Osteoblast (primary cell): ENCODE results near the gene DDX1. TPM values are rescaled to one million over a fixed set of nuclear protein-coding genes. Genes with fewer than 3 reads are reported as not detected.
A peak's percentile ranks its signal among the peaks of the same experiment; 100 is the strongest.

Experiments
- DNase-seq: peaks from one replicate; pipeline ENCODE4 v3.0.0; 2011; ENCODE audit warnings: low spot score, mixed read lengths; ENCODE audit not compliant: insufficient read length; ENCODE audit errors: missing footprints
- H2AFZ ChIP-seq: 2 replicates; pipeline ENCODE4 v1.6.0; 2011; ENCODE audit warnings: mild to moderate bottlenecking, low read length
- H3K27ac ChIP-seq: 2 replicates; pipeline ENCODE4 v1.5.1; 2011; ENCODE audit warnings: mild to moderate bottlenecking, low read depth, low read length, moderate library complexity
- H3K27me3 ChIP-seq: 2 replicates; pipeline ENCODE4 v1.6.0; 2012; ENCODE audit warnings: mild to moderate bottlenecking, control low read depth, inconsistent platforms, low read length, moderate library complexity; ENCODE audit not compliant: insufficient read depth
- H3K36me3 ChIP-seq: 2 replicates; pipeline ENCODE4 v1.5.1; 2011; ENCODE audit warnings: mild to moderate bottlenecking, low read length, control low read depth, moderate library complexity; ENCODE audit not compliant: insufficient read depth
- H3K4me1 ChIP-seq: 2 replicates; pipeline ENCODE4 v1.5.1; 2011; ENCODE audit warnings: mild to moderate bottlenecking, low read length, control low read depth, moderate library complexity; ENCODE audit not compliant: insufficient read depth
- H3K4me2 ChIP-seq: 2 replicates; pipeline ENCODE4 v1.6.0; 2011; ENCODE audit warnings: mild to moderate bottlenecking, low read length; ENCODE audit not compliant: insufficient read depth
- H3K4me3 ChIP-seq: fragments of 200-600 bp; sonication (generic); 3 replicates; pipeline ENCODE4 v1.5.1; 2012; ENCODE audit warnings: mild to moderate bottlenecking, low read length, inconsistent platforms; ENCODE audit not compliant: insufficient read depth
- H3K79me2 ChIP-seq: 2 replicates; pipeline ENCODE4 v1.6.0; 2012; ENCODE audit warnings: mild to moderate bottlenecking, low read length, control low read depth, inconsistent platforms; ENCODE audit not compliant: insufficient read depth
- H3K9me3 ChIP-seq: 2 replicates; pipeline ENCODE4 v1.5.1; 2011; ENCODE audit warnings: low read depth, low read length, control low read depth
- H4K20me1 ChIP-seq: 2 replicates; pipeline ENCODE4 v1.6.0; 2012; ENCODE audit warnings: mild to moderate bottlenecking, low read length, control low read depth; ENCODE audit not compliant: insufficient read depth
- CTCF ChIP-seq: IDR thresholded peaks from 2 replicates; pipeline ENCODE4 v1.5.1; 2011; ENCODE audit warnings: mild to moderate bottlenecking, low read depth, low read length, moderate library complexity; ENCODE audit errors: extremely low read depth
- total RNA-seq: library from RNA; depleted of rRNA; stranded (reverse); fragments of >200 nt; gene quantifications from 2 replicates; pipeline ENCODE4 v1.2.3, GENCODE V29; 2012

Gene DDX1
- total RNA-seq, 1 donor = 76.0 TPM

GRCh38 chr2:15562354-15563031, 29.2 kb upstream of the DDX1 start:
- Histone ChIP-seq H4K20me1 (peaks cover 9% of the 10 kb centered on the region), H3K27ac (peak overlapping the region; percentile 96), H3K4me1 (peaks cover 12% of the 10 kb centered on the region), H3K4me3 (peak overlapping the region; percentile 96), H3K27me3 (no peaks in the 10 kb centered on the region), H2AFZ (peak overlapping the region; percentile 99), H3K9me3 (no peaks in the 10 kb centered on the region), H3K4me2 (peak overlapping the region; percentile 100), H3K36me3 (no peaks in the 10 kb centered on the region), H3K79me2 (peaks cover 38% of the 10 kb centered on the region)
- TF ChIP-seq CTCF = no peak
- DNase-seq = no peak

- no peak for TF ChIP-seq CTCF
- H4K20me1 ChIP-seq = peaks cover 9% of the 10 kb centered on the region
- no peak overlapping the region for H2AFZ ChIP-seq
- no peaks in the 10 kb centered on the region for H3K36me3 ChIP-seq
- peaks cover 12% of the 10 kb centered on the region for H3K4me1 ChIP-seq
- H3K4me2 ChIP-seq = no peak overlapping the region
- no peak for DNase-seq
- H3K4me3 ChIP-seq = no peak overlapping the region
- peaks cover 28% of the 10 kb centered on the region for H3K79me2 ChIP-seq
- H3K27ac ChIP-seq = no peak overlapping the region
- H3K9me3 ChIP-seq = no peaks in the 10 kb centered on the region
- no peaks in the 10 kb centered on the region for H3K27me3 ChIP-seq
Measured at GRCh38 chr2:15563227-15564100, 28.2 kb upstream of the DDX1 start.

GRCh38 chr2:15565392-15565791, 26.3 kb upstream of the DDX1 start:
- no peak overlapping the region for H2AFZ ChIP-seq
- DNase-seq = no peak
- no peaks in the 10 kb centered on the region for H4K20me1 ChIP-seq
- H3K36me3 ChIP-seq = no peaks in the 10 kb centered on the region
- no peaks in the 10 kb centered on the region for H3K9me3 ChIP-seq
- peaks cover 9% of the 10 kb centered on the region for H3K79me2 ChIP-seq
- no peak overlapping the region for H3K4me2 ChIP-seq
- no peak for TF ChIP-seq CTCF
- no peak overlapping the region for H3K4me3 ChIP-seq
- no peak overlapping the region for H3K27ac ChIP-seq
- peaks cover 6% of the 10 kb centered on the region for H3K4me1 ChIP-seq
- no peaks in the 10 kb centered on the region for H3K27me3 ChIP-seq
